ENCODE data around the gene CFAP43.

GRCh38 chr10:104081998-104082397 lies 150.2 kb downstream of the CFAP43 start:
- TF ChIP-seq, protein P1, sequence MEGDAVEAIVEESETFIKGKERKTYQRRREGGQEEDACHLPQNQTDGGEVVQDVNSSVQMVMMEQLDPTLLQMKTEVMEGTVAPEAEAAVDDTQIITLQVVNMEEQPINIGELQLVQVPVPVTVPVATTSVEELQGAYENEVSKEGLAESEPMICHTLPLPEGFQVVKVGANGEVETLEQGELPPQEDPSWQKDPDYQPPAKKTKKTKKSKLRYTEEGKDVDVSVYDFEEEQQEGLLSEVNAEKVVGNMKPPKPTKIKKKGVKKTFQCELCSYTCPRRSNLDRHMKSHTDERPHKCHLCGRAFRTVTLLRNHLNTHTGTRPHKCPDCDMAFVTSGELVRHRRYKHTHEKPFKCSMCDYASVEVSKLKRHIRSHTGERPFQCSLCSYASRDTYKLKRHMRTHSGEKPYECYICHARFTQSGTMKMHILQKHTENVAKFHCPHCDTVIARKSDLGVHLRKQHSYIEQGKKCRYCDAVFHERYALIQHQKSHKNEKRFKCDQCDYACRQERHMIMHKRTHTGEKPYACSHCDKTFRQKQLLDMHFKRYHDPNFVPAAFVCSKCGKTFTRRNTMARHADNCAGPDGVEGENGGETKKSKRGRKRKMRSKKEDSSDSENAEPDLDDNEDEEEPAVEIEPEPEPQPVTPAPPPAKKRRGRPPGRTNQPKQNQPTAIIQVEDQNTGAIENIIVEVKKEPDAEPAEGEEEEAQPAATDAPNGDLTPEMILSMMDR (IDR thresholded peaks at IDR 0.05; ENCODE audit: poor library complexity) = no peak
- TF ChIP-seq EZH2 (IDR thresholded peaks at IDR 0.05; ENCODE audit: borderline replicate concordance) = no peak
- no peak for TF ChIP-seq EZH2phosphoT487 (IDR thresholded peaks at IDR 0.05; ENCODE audit: low read depth, severe bottlenecking, unreplicated experiment)

All from hepatocyte (in vitro differentiated cells).